NOMO-1 treated with DMSO at 0.1 percent for 48 hours (cell line): Measurements from ENCODE around the gene KLRB1.
"Not testable (repeated sequence)": the region's sequence is repeated elsewhere in the genome, so short reads cannot be mapped to it uniquely, and the experiment has no call there.

Experiments used
- DNase-seq: peaks from one replicate; lab custom pipeline; 2025; ENCODE audit not compliant: unreplicated experiment; lab: John Stamatoyannopoulos, UW

The KLRB1 gene

DNA sequence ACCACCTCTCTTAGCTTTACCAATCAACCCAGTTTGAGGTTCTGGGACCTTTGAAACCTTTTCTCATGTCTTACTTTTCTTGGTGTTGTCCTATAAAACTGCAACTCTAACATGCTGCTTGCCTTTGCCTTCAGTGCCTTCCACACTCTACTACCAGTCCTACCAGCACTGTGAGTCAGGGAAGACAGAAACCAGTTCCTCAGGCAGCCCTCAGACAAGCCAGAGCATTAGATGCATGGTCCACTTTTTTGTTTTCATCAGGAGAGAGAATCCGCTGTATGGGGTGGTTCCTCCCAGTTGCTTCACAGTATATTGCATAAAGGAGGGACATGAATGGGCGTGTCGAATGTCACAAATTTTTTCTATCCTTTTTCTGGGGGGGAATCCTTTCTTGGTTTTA, 17.3 kb upstream of the KLRB1 start:
- no peak for DNase-seq

GRCh38 chr12:9619411-9620179, 11.9 kb upstream of the KLRB1 start:
- peak; percentile 81 for DNase-seq

DNA sequence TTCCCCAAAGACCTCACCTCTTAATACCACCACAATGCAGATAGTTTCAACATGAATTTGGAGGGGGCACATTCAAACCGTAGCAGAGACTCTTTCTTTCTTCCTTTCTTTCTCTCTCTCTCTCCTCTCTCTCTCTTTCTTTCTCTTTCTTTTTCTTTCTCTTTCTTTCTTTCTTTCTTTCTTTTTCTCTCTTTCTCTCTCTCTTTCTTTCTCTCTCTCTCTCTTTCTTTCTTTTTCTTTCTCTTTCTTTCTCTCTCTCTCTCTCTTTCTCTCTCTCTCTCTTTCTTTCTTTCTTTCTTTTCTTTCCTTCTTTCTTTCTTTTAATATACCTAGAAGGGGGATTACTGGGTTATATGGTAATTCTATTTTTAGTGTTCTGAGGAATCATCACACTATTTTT, 11.2 kb upstream of the KLRB1 start:
- DNase-seq, result not testable (repeated sequence)

GRCh38 chr12:9617124-9617523, 9.4 kb upstream of the KLRB1 start:
- no peak for DNase-seq

- DNase-seq, result peak; percentile 83
Measured at GRCh38 chr12:9615420-9616136, 7.9 kb upstream of the KLRB1 start.

- not testable (repeated sequence) for DNase-seq
Measured at GRCh38 chr12:9610606-9611005, 2.9 kb upstream of the KLRB1 start.

DNA sequence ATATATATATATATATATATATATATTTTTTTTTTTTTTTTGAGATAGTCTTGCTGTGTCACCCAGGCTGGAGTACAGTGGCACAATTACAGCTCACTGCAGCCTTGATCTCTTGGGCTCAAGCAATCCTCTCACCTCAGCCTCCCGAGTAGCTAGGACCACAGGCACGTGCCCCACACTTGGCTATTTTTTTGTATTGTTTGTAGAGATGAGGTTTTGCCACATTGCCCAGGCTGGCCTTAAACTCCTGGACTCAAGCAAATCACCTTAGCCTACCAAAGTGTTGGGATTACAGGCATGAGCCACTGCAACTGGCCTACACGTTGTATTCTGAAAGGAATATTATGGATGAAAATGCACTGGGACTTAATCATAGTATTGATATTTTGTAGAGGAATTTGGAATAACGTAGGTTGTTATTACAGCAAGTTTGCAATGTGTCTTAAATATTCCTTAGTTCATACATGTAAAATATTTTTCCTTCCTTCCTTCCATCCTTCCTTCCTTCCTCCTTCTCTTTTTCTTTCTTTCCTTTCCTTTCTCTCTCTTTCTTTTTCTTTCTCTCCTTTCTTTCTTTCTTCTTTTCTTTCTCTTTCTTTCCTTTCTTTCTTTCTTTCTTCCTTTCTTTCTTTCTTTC, 862 bp downstream of the KLRB1 start:
- DNase-seq, result no peak

DNA sequence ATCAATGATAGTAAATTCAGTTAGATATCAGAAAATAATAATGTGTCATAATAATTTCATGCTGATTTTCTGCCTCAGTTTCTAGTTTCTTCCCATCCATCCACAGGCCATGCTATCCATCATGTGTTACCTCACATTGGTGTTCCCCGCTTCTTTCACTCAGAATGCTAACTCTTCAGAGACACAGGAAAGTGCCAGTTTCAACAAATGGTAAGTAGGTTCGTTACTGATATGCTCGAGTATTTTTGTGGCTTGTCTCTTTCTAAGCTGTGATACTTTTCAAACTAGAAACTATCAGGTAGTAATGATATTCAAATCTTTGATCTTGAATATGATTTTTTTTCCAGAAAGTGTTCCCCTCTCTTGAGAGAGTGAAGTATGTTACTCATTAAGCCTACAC, 1.5 kb downstream of the KLRB1 start:
- no peak for DNase-seq

DNA sequence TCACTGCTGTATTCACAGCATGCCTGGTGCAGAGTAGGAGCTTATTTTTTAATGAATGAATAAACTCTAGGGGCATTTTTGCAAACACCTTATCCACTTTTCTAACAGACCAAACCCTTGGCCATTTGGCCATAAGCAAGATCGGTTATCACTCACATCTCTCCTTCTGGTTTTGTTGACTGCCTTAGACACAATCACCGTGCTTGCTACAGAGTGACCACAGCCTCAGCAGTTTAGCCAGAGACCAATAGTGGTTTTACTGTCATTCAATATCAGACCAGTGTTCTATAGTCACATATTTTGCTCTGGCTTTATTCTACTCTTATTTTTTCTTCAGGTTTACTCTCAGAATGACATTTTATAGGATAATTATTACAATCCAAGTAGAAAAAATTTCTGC, 2.2 kb downstream of the KLRB1 start:
- no peak for DNase-seq

GRCh38 chr12:9604287-9604686, 3.4 kb downstream of the KLRB1 start:
- DNase-seq, result no peak

DNA sequence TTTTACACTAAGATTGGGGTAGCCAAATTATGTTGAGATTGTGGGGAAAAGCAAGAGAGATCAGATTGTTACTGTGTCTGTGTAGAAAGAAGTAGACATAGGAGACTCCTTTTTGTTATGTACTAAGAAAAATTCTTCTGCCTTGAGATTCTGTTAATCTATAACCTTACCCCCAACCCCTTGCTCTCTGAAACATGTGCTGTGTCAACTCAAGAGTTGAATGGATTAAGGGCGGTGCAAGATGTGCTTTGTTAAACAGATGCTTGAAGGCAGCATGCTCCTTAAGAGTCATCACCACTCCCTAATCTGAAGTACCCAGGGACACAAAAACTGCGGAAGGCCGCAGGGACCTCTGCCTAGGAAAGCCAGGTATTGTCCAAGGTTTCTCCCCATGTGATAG, 7.3 kb downstream of the KLRB1 start:
- not testable (repeated sequence) for DNase-seq

DNA sequence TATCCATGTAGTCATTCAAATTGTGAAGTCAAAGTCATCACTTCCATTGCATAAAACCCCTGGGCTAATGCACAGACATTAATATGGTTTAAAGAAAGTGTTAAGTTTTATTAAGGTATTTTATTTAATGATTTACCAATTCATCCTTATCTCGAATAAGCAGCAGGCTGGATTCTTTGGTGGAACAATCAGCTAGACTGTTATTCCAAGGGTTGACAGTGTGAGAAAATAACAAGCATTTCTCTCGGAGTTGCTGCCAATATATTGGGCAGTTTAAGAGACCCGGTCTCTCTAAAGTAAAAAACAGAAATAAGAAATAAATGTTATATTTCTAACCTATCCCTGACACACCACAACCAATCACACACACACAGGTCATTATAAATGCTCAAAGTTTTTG, 9.4 kb downstream of the KLRB1 start:
- DNase-seq, result no peak

DNA sequence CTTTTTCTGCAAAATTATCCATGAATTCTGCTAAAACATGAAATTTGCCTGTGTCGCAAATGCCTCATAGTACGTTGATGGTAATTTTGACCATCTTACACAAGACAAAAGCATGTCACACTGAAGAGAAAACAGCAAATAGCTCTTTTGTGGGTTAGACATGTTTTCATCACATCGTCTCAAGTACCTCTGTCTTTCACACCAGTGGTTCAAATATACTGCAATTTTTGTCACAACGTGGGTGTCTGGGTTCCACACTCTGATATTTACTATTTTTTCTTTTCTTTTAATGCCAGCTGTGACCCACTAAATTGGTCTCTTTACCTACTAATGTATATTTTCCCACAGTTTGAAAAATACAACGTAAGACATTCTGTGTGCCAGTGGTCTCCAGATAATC, 10.4 kb downstream of the KLRB1 start:
- no peak for DNase-seq

- DNase-seq, result no peak
Measured at GRCh38 chr12:9590441-9590840, 17.3 kb downstream of the KLRB1 start.

DNA sequence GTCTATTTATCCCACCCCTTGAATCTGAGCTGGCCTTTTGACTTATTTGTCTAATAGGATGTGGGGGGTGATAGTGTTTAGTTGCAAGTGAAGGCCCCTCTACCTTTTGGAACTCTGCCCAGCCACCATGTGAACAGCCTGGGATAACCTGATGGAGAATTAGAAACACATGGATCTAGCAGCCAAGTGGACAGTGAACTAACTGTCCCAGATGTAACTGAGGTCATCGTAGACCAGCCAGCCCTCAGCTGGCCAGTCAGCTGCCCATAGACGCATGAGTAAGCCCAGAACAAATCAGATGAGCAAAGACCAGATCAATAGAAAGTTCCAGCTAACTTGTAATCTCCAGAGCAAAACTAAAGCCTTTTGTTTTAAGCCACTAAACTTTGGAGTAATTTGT, 19.0 kb downstream of the KLRB1 start:
- no peak for DNase-seq

DNA sequence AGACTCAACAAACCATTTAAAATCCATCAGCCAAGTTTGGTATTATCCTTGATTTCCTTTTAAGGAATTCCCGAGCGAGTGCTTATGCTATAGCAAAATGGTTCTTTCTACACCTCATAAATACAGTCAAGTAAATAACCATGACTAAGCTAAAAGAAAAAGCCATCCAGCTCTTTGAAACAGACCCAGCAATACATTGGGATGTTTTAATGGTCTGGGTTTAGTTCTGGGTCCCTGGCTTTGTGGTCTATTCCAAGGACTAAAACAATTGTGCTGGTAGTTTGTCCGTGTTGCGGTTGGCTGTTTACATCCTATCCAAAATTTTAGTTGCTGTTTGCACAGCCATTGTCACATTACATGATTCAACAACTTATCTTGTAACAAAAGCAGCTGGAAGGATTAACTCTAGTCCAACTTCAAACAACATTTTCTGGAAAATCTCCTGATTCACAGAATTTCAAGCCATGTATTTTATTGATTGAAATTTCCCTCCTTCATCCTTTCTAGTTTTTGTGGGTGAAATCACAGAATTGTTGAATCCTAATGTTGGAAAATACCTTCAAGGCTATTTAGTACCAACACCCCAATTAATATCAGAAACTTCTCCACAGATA, 19.6 kb downstream of the KLRB1 start:
- DNase-seq, result no peak

DNA sequence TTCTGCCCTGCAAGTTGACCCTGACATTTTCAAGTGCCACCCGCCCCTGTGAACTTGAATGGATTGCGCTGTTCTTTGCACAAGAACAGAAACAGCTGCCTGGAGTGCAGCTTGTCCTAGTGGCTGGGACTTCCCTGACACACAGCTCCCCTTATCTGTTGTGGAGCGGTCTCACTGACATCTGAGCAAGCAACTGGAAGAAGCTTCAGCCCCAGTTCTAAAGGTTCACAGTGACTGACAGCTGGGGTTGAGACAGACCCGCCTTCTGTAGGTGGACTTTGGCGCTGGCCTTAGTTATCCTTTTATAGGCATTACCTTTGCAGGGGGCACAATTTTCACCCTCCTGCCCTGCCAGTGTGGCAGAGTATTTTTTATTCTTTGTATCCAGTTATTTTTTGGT, 30.0 kb downstream of the KLRB1 start:
- DNase-seq, result not testable (repeated sequence)

DNA sequence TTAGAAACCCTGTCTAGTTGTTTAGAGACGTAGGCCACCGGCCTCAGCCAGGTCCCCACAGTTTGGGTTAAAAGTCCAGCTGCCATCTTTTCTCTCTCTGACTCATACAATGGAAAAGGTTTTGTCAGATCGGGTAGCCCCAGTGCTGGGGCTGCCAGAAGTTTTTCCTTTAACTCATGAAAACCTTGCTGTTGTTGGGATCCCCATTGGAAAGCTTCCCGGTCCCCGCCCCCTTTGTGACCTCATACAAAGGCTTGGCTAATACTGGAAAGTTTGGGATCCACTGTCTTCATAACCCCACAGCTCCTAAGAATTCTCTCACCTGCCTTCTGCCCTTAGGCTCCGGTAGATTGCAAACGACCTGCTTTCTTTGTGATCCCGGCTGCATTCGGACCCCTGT, 40.6 kb downstream of the KLRB1 start:
- DNase-seq, result not testable (repeated sequence)

DNA sequence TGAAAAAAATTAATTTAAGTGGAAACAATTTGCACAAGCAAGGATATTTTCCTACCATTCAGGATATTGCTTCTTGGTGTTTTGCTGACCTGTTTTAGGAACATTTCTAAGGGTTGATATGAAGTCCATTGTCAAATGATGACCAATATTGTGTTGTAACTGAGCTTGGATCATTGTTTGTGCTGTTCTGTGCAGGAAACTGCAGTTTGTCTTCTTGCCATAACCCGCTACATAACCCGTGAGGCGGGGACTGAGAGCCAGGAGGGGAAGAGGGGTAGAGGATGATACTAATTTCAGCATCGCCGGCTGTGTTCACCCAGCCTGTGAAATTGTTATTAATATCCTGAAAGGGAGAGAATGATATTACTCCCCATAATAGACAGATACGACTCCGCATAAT, 41.6 kb downstream of the KLRB1 start:
- not testable (repeated sequence) for DNase-seq

DNA sequence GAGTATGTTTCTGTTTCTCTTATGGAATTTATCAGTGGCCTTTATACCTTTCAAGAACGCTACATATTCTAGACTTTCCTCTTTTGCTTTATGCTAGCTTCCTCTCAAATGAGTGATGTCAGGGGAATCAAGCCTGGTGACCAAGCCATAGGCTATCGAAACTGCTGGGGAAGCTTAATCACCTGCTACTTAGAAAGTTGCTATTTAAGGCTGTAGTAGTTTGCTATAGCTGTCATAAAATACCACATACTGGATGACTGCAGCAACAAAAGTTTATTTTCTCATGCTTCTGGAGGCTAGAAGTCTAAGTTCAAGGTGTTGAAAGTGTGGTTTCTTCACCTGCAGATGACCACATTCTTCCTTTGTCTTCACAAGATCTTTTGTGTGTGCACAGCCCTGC, 43.3 kb downstream of the KLRB1 start:
- DNase-seq, result not testable (repeated sequence)

- DNase-seq, result not testable (repeated sequence)
Measured at GRCh38 chr12:9562841-9563453, 44.8 kb downstream of the KLRB1 start.
